Heart left ventricle (tissue), 16 donors: ENCODE data around the gene DAB2IP. TPM values are rescaled to one million over a fixed set of nuclear protein-coding genes. Genes with fewer than 3 reads are reported as not detected.

Experiments used
- ATAC-seq, 4 donors: fragments of 200-7000 bp; cut with Tn5 transposase; one replicate each; pipeline ENCODE4 v1.9.1; 2020 to 2022; ENCODE audit warnings: moderate library complexity in 4 of 4, mild to moderate bottlenecking in 3 of 4, moderate number of reproducible peaks in 1 of 4
- DNase-seq, 5 donors: peaks; one replicate each; pipeline ENCODE4 v3.0.0-alpha.2; 2020
- H3K27ac ChIP-seq, 12 donors: fragments of 200-600 bp; sonication (generic) in 4 of 12; one replicate each; pipeline versions ENCODE4 v1.5.0 to v1.8.0; 2016 to 2022; ENCODE audit warnings: mild to moderate bottlenecking in 2 of 12
- H3K27me3 ChIP-seq, 9 donors: fragments of 200-600 bp; sonication (generic) in 2 of 9; one replicate each; pipeline versions ENCODE4 v1.5.1 to v1.8.0; 2016 to 2022; ENCODE audit warnings: mild to moderate bottlenecking in 3 of 9
- H3K36me3 ChIP-seq, 9 donors: fragments of 200-600 bp; sonication (generic) in 2 of 9; one replicate each; pipeline versions ENCODE4 v1.5.0 to v1.8.0; 2018 to 2022; ENCODE audit warnings: mild to moderate bottlenecking in 2 of 9
- H3K4me1 ChIP-seq, 12 donors: fragments of 200-600 bp; sonication (generic) in 4 of 12; one replicate each; pipeline versions ENCODE4 v1.5.0 to v1.8.0; 2016 to 2022; ENCODE audit warnings: mild to moderate bottlenecking in 3 of 12
- H3K4me3 ChIP-seq, 12 donors: fragments of 200-600 bp; sonication (generic) in 4 of 12; one replicate each; pipeline versions ENCODE4 v1.5.0 to v1.8.0; 2017 to 2022; ENCODE audit warnings: mild to moderate bottlenecking in 9 of 12, moderate library complexity in 4 of 12
- H3K9me3 ChIP-seq, 12 donors: fragments of 200-600 bp; sonication (generic) in 4 of 12; one replicate each; pipeline versions ENCODE4 v1.5.0 to v1.8.0; 2016 to 2022; ENCODE audit warnings: mild to moderate bottlenecking in 1 of 12
- POLR2A ChIP-seq, 2 donors: fragments of 450-650 bp; IDR thresholded peaks; one replicate each; pipeline ENCODE4 v1.6.1; 2017; ENCODE audit warnings: antibody characterized with exemption in 2 of 2, mild to moderate bottlenecking in 2 of 2, moderate library complexity in 2 of 2
- WGBS, 4 donors: extraction: QIAGEN DNeasy Blood & Tissue Kit in 2 of 4; methylation state at CpG; one replicate each; pipeline versions ENCODE4 v1.1.5 to v1.1.7; 2013 to 2018; 5-methylcytosine and 5-hydroxymethylcytosine counted together
- intact Hi-C, 10 donors: fragments of 100-400 bp; cut with DNase I; formaldehyde crosslinking; loops; one replicate each; pipeline versions ENCODE4 v1.11.1 to v1.14.2; 2022
- polyA plus RNA-seq, 2 donors: library from polyadenylated mRNA; stranded (reverse); fragments of 200-250 nt; gene quantifications; one replicate each; pipeline ENCODE4 v1.2.3, GENCODE V29; 2013
- total RNA-seq, 9 donors: library from RNA; depleted of rRNA in 2 of 9; stranded (reverse); fragments of >200 nt in 2 of 9; fragmentation: NEBNext Ultra II Directional in 3 of 9; extraction: Animal tissue kit (Norgen Biotek cat#: 25700) in 3 of 9; gene quantifications; one replicate each; pipeline versions ENCODE4 v1.1.0 to v1.2.4, GENCODE V29; 2016 to 2023
- TF ChIP-seq, protein P1 (sequence below), 12 donors: fragments of 200-600 bp; sonication (generic) in 4 of 12; IDR thresholded peaks; one replicate each; pipeline versions ENCODE4 v1.5.0 to v1.8.0; 2018 to 2022; ENCODE audit warnings: antibody characterized with exemption in 12 of 12, mild to moderate bottlenecking in 5 of 12
- donor health status: ischemic (EF 13 %, LVEDD 7.1; RV severe dilation, severe dysfunction).
- donor health status: healthy with polysubstance abuse.
- donor health status: DM: no; HTN: yes; CAD: no.
- donor health status: DM: no; HTN: no; CAD: no.
- donor health status: ischemic (EF 25% LVEDD 6.9; RV normal size, moderate dysfunction).
- donor health status: ischemic (EF 25% LVEDD 5.7; RV mildly dilated, moderate dysfunction).
- donor health status: healthy.
- donor health status: DM: yes; HTN: yes; CAD: no.
- donor health status: ischemic (EF 35%, LVEDD 5.7; RV mildly dilated, moderate dysfunction).
- donor health status: nonischemic (EF 11% LVEDD 7.7; RV severe dilation, severe dysfunction).
- donor health status: DM: yes; HTN: yes; CAD: no.
- donor health status: PGD.
- donor health status: ischemic (EF 29% LVEDD 5.4; RV normal size, mild dysfunction).
- donor health status: nonischemic (EF 23%, LVEDD 6.1; RV moderate dilation, normal function).

Gene DAB2IP
- total and polyA plus RNA-seq, 11 donors, result 30.9 to 103 (median 52.6) TPM

DNA sequence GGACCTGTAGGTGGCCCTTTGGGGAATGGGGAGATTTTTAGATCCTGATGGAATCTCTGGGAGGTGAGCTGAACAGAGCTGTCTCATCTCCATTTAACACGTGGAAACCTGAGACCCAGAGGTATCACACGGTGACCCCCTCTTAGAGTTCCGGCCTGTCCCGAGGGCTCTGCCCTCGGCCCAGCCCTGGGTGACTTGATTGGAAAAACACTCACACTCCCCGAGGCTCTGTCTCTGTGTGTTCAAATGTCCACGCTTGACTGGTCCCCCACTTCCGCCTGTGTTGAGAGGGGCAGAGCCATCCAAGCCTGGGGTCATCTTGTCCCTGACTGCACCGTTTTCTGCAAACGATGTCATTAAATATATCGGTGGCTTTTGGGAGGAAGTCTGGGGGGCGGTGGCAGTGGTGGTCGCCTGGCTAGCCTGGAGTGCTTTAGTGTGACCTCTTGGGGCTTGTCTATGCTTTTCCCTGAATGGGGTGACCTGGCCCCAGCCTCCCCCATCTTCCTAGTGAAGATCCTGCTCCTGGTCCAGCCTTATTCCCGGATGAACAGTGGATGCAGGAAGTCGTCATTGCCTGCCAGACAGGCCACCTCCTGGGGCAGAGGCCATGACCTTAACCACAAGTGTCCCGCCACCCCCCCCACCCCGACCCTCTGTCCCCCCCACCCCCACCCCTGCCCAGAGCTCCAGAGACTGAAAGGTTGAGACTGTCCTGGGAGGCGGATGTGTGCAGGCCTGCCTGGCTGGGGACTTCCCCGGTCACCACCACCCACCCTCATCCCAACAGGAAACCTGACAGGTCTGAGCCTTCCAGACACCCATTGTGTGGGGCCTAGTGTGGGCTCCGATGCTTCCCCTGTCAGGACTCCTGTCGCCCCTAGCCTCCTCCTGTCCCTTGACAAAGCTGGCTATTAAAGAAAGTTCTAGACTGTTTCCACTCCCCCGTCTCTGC is 5.3 kb upstream of the DAB2IP start:
- 47 to 61% (median 56%) methylated on average over 13 to 22 of the region's 22 CpGs for WGBS, 4 donors
- H3K4me1 ChIP-seq, result peaks cover 9 to 75% (median 42%) of the 10 kb centered on the region in 12 donors
- no peaks in the 10 kb centered on the region for H3K9me3 ChIP-seq
- ATAC-seq (peak; percentile 26 to 86 (median 38)), DNase-seq (peak in 4 of 5 donors; percentile 44 to 69 (median 60))
- H3K36me3 ChIP-seq, result no peaks in the 10 kb centered on the region
- H3K4me3 ChIP-seq, result no peak overlapping the region
- peak overlapping the region; percentile 52 to 82 (median 63) for H3K27ac ChIP-seq
- H3K27me3 ChIP-seq, result peaks cover 0 to 9% (median 0%) of the 10 kb centered on the region in 9 donors
- intact Hi-C loops, result no loop called here
- no peak for TF ChIP-seq POLR2A (IDR thresholded peaks at IDR 0.05)
- TF ChIP-seq, protein P1, sequence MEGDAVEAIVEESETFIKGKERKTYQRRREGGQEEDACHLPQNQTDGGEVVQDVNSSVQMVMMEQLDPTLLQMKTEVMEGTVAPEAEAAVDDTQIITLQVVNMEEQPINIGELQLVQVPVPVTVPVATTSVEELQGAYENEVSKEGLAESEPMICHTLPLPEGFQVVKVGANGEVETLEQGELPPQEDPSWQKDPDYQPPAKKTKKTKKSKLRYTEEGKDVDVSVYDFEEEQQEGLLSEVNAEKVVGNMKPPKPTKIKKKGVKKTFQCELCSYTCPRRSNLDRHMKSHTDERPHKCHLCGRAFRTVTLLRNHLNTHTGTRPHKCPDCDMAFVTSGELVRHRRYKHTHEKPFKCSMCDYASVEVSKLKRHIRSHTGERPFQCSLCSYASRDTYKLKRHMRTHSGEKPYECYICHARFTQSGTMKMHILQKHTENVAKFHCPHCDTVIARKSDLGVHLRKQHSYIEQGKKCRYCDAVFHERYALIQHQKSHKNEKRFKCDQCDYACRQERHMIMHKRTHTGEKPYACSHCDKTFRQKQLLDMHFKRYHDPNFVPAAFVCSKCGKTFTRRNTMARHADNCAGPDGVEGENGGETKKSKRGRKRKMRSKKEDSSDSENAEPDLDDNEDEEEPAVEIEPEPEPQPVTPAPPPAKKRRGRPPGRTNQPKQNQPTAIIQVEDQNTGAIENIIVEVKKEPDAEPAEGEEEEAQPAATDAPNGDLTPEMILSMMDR (IDR thresholded peaks at IDR 0.05), result no peak

DNA sequence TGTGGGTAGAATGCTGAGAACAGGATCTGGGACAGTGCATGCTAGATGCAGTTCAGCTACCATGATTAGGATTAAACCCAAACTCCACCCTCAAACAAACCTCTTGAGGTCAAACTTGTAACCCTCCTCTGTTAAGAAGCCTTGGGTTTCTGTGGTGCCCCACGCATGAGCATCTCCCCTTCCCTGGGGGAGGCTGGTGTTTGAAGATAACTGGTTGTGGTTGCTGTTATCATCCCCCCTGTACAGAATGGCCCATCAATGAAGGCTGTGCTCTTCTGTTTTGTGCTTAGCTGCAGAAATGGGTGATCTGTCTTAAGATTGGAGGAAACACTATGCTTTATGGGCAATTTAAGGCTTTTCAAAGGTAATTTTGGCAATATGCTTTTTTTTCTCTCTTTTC is 4.4 kb upstream of the DAB2IP start:
- Histone ChIP-seq H3K27me3 (peaks cover 0 to 16% (median 0%) of the 10 kb centered on the region in 9 donors), H3K9me3 (no peaks in the 10 kb centered on the region), H3K4me3 (no peak overlapping the region), H3K4me1 (peaks cover 7 to 74% (median 44%) of the 10 kb centered on the region in 12 donors), H3K36me3 (no peaks in the 10 kb centered on the region), H3K27ac (peak overlapping the region; percentile 40 to 82 (median 61))
- peak in 1 of 5 donors; percentile 1 for DNase-seq
- ATAC-seq, result no peak
- no peak for TF ChIP-seq POLR2A (IDR thresholded peaks at IDR 0.05)
- TF ChIP-seq, protein P1 (IDR thresholded peaks at IDR 0.05), result no peak
- WGBS, 4 donors, result 77 to 89% (median 84%) methylated on average over 1 of the region's 1 CpG
- intact Hi-C loops, result no loop called here

- intact Hi-C loops, result no loop called here
- TF ChIP-seq, protein P1 (IDR thresholded peaks at IDR 0.05), result no peak
- TF ChIP-seq POLR2A (IDR thresholded peaks at IDR 0.05), result no peak
- H3K9me3 ChIP-seq, result no peaks in the 10 kb centered on the region
- ATAC-seq (no peak), DNase-seq (peak in 1 of 5 donors; percentile 4)
- WGBS, 4 donors, result 89 to 98% (median 94%) methylated on average over 5 of the region's 5 CpGs
- no peaks in the 10 kb centered on the region for H3K36me3 ChIP-seq
- no peak overlapping the region for H3K4me3 ChIP-seq
- H3K27ac ChIP-seq, result peak overlapping the region in 1 of 12 donors; percentile 18
- H3K4me1 ChIP-seq, result peaks cover 7 to 78% (median 56%) of the 10 kb centered on the region in 12 donors
- peaks cover 0 to 25% (median 0%) of the 10 kb centered on the region in 9 donors for H3K27me3 ChIP-seq
Observed at GRCh38 chr9:121648172-121648571, 3.3 kb upstream of the DAB2IP start.

GRCh38 chr9:121648799-121649198 is 2.6 kb upstream of the DAB2IP start:
- H3K9me3 ChIP-seq, result no peaks in the 10 kb centered on the region
- no peaks in the 10 kb centered on the region for H3K36me3 ChIP-seq
- no peak overlapping the region for H3K4me3 ChIP-seq
- ATAC-seq (no peak), DNase-seq (peak in 1 of 5 donors; percentile 20)
- WGBS, 4 donors, result 83 to 88% (median 84%) methylated on average over 9 of the region's 9 CpGs
- TF ChIP-seq, protein P1 (IDR thresholded peaks at IDR 0.05), result no peak
- TF ChIP-seq POLR2A (IDR thresholded peaks at IDR 0.05), result no peak
- intact Hi-C loops, result no loop called here
- peak overlapping the region in 2 of 12 donors; percentile 18 for H3K27ac ChIP-seq
- peaks cover 0 to 25% (median 0%) of the 10 kb centered on the region in 9 donors for H3K27me3 ChIP-seq
- H3K4me1 ChIP-seq, result peaks cover 7 to 78% (median 59%) of the 10 kb centered on the region in 12 donors
